GM18867 (cell line): ENCODE data around the gene GPR176.
A peak's percentile ranks its signal among the peaks of the same experiment; 100 is the strongest.

Experiments
- ATAC-seq: cut with Tn5 transposase; IDR thresholded peaks from one replicate; pipeline ENCODE4 v1.9.1; 2021; ENCODE audit warnings: mild to moderate bottlenecking, moderate library complexity; ENCODE audit not compliant: unreplicated experiment

The GPR176 gene

DNA sequence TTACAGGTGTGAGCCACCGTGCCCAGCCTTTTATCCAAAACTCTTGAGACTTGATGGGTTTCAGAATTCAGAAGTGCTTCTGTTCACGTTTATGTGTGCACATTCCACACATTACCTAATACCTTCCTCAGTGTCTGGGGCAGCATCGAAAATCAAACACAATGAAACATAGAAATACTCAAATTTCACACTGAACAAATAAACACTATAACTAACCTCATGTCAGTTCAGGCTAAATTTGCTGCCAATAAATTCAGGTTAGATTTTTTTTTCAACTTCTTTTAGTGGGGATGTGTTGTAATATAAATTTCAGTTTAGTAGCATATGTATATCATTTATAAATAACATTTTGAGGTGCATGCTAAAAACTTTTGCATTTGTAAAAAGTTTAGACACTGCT is 16.6 kb upstream of the GPR176 start:
- ATAC-seq, result no peak

GRCh38 chr15:39936187-39936586 is 16.1 kb upstream of the GPR176 start:
- ATAC-seq, result no peak

- ATAC-seq, result no peak
These were observed 15.2 kb upstream of the GPR176 start for GRCh38 chr15:39935241-39935640.

- ATAC-seq, result no peak
These were observed 14.5 kb upstream of the GPR176 start for GRCh38 chr15:39934397-39935071.

- ATAC-seq, result no peak
These were observed 11.5 kb upstream of the GPR176 start for GRCh38 chr15:39931615-39932014.

DNA sequence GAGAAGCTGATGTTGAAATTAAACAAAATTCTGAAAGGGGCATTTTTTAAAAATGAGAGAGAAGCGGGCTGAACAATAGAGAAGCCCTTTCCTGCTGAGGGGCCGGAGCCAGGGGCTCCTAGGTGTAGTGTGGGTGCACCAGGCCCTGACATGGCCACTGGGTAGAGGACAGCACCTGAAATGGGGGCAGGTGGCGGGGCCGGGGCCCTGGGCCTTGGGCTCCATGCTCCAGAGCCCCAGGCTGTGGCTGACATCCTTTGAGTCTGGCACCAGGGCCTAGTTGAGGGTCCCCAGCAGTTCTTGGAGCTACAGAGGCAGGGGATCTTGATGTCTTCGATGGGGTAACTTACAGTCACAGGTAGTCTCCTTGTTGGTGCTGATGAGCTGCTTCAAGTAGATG is 6.5 kb upstream of the GPR176 start:
- ATAC-seq, result no peak

DNA sequence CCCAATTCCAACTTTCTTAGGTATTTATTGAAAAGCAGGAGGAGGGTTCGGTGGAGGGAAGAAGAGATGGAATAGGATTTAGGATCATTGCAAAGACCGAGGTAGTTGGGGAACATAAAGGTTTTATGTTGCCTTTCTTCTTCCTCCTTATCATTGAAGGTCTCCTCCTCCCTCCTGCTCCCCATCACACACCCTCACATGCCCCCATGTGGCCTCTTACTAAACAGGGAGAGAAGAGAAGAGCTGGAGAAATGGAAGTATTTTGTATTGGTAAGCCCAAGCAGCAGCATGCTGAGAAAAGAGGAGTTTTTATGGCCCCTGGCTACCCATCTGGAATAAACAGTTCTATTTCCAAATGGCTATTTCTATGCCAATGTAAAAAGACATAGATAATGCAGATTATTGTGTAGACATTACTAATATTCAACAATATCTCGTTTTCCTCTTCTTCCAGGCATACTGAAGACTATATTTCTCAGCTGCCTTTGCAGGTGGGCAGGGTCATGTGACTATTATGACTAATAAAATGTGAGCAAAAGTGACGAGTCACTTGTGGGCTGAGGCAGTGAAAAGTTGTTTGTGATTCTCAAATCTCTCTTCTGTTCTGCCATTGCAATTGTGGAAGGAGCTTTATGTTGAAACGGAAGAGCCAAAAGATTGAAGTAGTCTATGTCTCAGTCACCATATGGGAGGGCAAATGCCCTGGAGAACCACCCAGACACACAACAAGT is 5.2 kb upstream of the GPR176 start:
- no peak for ATAC-seq

DNA sequence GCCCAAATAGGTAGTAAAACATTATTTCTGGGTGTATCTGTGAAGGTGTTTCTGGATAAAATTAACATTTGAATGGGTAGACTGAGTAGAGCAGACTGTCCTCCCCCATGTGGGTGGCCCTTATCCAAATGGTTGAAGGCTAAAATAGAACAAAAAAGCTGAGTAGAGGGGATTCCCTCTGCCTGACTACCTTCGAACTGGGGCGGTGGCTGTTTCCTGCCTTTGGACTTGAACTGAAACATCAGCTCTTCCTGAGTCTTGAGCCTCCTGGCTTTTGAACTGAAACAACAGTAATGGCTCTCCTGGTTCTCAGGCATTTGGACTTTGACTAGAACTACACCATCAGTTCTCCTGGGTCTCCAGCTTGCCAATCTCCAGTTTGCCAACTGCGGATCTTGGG is 4.4 kb upstream of the GPR176 start:
- ATAC-seq, result no peak

GRCh38 chr15:39922462-39923092 is 2.5 kb upstream of the GPR176 start:
- no peak for ATAC-seq

DNA sequence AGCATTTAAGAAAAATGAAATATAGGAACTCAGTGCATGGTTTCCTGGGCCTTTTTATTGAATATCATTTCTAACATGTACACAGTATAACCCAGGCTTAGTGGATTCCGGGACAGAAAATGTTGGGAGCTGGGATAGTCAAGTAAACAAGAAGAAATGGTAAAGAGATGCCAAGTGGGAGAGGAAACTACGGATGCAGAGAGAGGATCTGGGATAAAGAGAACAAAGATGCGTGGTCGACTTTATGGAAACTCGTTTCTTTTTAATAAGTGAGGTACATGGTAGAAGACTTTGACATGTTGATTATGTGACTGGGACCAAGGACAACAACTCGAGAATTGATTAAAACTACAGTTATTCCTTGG is 1.2 kb upstream of the GPR176 start:
- ATAC-seq, result no peak

DNA sequence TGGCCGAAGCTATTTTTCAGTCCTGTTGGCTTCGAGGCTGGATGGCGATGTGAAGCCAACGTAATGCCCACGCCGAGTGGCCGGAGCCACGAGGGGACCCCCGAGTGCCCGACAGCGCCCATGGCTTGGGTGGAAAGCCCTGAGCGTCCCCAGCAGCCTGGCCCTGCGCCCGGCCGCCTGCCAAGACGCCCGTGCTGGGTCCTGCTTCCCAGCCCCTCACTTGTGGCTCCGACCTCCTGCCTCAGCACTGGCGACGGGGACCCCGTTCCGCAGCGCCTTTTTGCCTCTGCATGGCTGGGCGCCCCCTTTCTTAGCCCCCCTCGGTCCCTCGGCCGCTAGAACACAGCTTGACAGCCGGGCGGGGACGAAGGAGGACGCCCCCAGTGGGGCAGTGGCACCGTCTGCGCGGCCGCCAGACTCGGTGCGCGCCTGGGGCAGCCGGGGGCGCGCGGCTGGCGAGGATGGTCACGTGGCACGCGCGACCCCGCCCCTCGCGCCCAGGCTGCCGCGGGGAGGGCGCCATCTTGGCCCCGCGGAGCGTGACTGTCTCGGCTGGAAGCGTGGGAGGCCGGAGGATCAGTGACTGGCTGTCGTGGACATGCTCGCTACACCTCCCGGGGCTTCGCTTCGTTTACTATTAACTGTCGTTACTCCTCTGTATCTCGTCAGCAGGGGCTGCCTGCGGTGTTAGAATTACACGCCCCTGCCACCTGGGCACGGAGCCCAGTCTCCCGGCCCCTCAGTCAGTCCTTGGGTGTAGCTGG is 626 bp upstream of the GPR176 start:
- ATAC-seq, result peak; percentile 93

GRCh38 chr15:39919411-39919747 is 687 bp downstream of the GPR176 start:
- ATAC-seq, result no peak

DNA sequence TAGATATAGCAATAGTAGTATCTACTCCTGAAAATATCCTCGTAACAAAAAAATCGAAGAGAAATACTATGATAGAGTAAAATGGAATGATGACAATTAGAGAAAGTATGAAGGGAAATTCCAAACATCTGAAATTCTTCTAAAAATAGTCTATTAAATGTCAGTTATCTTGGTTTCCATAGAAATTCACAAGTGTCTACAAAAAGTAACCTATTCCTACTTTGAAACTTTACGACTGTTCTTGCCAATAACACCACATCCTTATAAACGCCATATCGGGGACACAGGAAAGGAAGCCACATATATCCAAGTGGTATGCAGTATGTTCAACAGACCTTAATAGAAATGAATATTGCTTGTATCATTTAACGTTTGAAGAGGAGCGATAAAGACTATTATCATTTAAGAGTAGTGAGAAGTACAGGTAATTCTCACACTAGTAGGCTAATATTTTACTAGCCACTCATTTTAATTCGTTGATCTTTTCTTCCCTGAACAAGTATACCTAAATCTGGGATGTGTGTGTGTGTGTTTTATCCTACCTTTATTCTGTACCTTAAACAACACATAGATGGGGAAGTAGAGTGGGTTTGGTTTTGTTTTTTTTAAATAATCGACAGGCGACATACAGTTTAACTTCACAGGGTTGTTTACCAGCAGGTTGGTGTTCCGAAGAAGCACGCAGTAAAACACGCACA is 1.2 kb downstream of the GPR176 start:
- no peak for ATAC-seq

GRCh38 chr15:39914977-39915376 is 5.1 kb downstream of the GPR176 start:
- no peak for ATAC-seq

DNA sequence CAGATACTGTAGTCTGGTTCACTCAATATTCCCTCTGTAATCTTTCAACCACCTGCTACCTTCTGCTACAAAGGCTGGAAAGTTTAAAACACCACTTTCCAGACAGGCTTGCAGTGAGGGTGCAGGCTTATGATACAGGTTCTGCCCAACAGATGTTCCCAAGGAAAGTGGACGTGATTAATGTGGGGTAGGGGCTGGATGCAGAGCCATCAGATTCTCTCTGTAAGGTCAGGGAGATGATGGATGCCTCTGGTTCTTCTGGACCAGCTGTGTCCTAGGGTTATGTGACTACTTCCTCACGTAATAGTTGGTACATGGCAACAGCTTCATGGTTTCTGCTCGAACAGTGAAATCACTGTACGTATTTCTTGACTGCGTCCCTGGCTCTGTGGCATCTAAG is 11.1 kb downstream of the GPR176 start:
- ATAC-seq, result no peak

GRCh38 chr15:39908186-39908585 is 11.9 kb downstream of the GPR176 start:
- ATAC-seq, result no peak

DNA sequence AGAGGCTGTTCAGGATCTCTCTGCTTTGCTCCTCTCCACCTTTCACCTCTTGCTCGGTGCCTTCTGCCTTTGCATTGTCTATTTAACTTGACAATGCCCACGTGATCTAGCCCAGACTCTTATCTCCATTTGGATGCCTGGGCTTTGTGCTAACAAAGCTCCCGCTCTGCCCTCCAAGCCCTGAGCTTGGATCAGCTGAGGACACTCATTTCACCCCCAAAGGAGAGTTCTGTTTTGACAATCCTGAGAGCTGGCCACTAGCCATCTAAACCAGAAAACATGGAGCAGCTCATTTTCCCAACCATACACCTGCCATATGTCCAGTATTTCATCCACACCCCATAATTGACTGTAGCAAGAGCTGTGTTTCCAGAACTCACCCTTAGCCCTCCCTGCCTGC is 12.8 kb downstream of the GPR176 start:
- no peak for ATAC-seq

- ATAC-seq, result no peak
These were observed 16.0 kb downstream of the GPR176 start for GRCh38 chr15:39904115-39904514.

DNA sequence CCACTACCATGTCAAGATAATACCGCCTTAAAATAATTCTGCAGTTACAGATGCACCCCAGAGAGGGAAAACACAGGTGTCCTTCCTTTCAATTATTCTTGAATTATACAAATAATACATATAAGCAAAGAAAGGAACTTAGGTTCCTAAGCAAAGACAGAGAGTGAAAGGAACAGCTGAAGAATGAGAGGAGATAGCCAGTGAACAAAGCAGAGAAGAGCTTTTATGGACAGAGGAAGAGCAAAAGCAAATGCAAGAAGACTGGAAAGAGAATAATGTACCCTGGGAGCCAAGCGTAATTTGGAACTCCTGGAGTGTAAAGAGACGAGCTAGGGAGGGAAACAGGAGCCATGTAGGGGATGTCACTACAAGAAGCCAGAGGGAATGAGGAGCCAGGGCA is 21.7 kb downstream of the GPR176 start:
- ATAC-seq, result no peak

DNA sequence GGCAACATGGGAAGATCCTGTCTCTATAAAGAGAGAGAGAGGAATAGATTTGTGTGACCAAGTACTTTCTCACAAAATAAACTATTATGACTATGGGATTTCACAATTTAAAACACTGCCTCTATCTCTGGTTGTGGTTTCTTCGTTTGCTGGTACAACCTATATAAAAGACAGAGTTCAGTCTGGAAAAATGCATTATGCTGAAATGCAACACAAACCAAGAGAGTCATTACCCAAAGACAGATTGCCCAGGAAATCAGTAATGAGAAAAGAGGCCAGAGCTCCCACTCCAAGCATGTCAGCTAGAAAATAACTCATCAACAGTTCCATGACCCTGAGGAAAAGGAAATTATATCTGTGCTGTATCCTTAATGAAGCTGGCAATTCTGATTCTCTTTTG is 23.2 kb downstream of the GPR176 start:
- ATAC-seq, result no peak

DNA sequence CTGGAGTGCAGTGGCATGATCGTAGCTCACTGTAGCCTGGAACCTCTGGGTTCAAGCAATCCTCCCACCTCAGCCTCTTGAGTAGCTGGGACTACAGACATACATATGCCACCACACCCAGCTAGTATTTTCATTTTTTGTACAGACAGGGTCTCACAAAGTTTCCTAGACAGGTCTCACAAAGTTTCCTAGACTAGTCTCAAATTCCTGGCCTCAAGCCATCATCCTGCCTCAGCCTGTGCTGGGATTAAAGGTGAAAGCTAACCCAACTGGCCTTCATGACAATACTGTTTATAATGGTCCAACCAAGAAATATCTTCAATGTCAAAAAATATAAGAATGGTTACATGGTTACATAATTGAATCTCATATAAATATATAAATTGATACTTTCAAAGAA is 24.0 kb downstream of the GPR176 start:
- no peak for ATAC-seq
